ENCODE measurements around the gene MYLK4. TPM values are rescaled to one million over a fixed set of nuclear protein-coding genes. Genes with fewer than 3 reads are reported as not detected.

The MYLK4 gene
- total RNA-seq, 4 donors from 2014 or later: 0.65 to 1.5 (median 0.93) TPM

GRCh38 chr6:2731281-2731909 is 19.3 kb downstream of the MYLK4 start:
- TF ChIP-seq CTCF (IDR thresholded peaks at IDR 0.05; ENCODE audit: low read depth): no peak

DNA sequence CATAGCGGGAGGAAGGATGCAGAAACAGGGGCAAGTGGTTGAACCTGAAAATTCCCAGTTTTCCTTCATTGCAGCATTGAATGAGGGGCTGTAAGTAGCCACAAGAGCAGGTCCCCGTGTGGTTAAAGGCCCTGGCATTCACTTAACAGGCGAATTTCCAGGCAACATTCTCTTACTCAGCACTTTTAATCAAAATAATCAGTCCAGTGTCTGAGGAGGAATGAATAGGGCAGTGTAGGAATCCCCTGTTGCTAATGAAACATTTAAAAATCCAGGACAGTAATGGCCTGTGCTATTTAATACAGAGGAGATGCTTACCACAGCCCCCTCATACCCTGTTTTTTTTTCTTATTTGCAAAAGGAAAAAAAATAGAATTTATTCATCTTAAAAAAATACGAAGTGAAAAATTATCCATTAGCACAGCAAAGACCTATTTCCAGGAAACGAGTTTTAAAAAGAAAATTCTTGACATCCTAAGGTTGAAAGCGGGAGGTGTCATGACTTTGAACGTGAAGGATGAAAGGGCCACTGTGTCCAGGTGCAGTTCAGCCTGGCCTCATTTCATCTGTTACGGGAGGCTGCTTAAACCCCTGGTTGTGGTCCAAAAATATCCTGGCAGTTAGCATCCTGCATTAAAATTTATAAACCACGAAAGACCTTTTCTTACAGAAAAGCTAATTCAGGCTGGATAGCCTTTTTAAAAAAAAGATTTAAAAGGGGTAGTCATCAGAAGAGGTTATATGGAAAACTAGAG is 20.2 kb downstream of the MYLK4 start:
- no peak for TF ChIP-seq CTCF (IDR thresholded peaks at IDR 0.05; ENCODE audit: low read depth)

- TF ChIP-seq CTCF (IDR thresholded peaks at IDR 0.05; ENCODE audit: low read depth): no peak
Observed at GRCh38 chr6:2729921-2730320, 20.8 kb downstream of the MYLK4 start.

DNA sequence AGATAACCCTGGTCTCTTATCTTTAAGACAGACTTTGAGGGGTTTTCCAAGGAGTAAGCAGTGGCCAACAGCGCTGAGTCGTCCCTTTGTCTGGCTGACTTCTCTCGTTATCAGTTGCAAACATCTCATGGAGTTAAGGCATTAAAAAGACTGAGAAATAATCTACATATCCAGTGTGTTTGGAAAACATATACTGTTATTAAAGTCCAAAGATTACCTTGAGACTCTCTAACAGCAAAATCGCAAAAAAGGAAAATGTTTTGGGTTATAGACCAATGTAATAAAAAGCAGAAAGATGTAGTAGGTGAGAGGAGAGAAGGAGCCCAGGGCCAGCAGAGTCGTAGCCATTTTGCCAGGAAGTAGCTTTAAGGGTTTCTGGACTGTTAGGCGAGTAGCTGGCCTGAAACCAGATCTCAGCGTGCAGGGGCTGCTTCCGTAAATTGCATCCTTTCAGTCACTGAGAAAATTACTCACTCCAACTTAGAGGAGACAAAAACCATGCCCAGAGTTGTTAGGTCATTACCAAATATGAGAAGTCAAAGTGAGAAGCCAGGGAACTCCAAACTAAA is 24.6 kb downstream of the MYLK4 start:
- TF ChIP-seq CTCF (IDR thresholded peaks at IDR 0.05; ENCODE audit: low read depth): no peak

DNA sequence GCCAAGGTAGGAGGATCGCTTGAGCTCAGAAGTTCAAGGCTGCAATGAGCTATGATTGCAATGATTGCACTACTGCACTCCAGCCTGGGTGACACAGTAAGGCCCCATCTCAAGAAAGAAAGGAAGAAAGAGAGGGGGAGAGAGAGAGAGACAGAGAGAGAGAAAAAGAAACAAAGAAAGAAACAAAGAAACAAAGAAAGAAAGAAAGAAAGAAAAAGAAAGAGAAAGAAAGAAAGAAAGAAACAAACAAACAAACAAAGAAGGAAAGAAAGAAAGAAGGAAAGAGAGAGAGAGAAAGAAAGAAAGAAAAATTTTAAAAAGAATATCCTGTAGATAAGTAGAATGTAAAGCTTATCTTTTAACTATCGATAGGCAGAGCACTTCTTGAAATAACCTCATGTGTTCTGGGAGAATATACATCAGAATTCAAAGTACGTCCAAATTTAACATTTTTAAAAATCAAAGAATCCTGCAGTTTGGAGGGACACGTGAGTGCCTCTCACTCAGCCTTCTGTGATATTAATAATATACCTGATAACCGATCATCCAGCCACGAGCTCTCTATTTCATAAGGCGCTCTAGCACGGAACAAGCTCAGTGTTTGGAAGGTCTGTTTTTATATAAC is 25.2 kb downstream of the MYLK4 start:
- no peak for TF ChIP-seq CTCF (IDR thresholded peaks at IDR 0.05; ENCODE audit: low read depth)

DNA sequence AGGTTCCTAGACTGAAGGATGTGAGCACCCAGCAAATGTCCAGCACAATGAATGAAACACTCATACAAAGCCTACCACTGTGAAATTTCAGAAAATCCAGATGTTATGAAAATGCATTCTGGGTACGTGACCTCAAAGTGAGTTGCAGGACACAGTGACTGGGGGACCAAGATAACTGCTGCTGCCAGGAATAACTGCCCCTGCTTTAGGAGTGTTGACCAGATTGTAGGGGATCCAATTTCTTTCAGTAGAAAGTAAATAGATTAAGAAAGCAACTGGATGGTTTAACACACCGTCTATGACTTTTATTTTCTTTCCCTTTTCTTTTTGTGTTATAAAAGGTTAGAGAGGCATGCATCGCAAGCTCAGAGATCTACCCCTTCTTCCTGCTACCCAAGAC is 29.5 kb downstream of the MYLK4 start:
- no peak for TF ChIP-seq CTCF (IDR thresholded peaks at IDR 0.05; ENCODE audit: low read depth)

GRCh38 chr6:2719093-2719455 is 31.6 kb downstream of the MYLK4 start:
- TF ChIP-seq CTCF (IDR thresholded peaks at IDR 0.05; ENCODE audit: low read depth): no peak

All from subcutaneous adipose tissue (tissue), 4 donors.